ENCODE results near the gene IQGAP3.

DNA sequence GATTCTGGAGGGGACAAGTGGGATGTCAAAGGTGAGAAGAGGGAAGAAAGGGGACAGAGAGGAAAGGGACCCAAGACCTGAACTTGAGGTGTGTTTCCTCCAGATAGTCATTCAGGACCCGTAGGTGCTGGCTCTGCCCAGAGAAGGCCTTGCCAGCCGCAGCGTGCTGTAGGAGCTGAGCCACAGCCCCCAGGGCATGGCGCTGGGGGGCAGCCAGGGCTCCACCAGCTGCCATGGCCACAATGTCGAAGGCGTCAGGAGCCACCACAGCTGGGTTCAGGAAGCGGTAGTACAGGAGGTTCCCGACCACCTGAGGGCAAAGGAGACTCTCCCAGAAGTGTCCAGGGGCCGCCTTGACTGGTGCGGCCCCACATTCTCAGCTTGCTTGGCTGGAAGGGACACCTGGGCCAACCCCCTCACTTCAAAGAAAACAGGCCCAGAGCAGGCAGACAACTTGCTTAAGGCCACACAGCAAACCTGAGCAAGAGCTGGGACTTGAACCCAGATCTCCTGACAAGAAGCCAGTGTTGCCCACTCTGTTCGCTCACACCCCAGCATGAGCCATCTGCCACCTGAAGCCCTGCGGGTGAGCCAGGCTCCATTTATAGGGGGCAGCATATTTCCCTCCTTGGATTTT is 37.8 kb downstream of the IQGAP3 start:
- TF ChIP-seq RCOR1 (IDR thresholded peaks at IDR 0.05; ENCODE audit: low read depth, low read length) (no peak), TP53 (CRISPR knock-in tag; IDR thresholded peaks at IDR 0.05) (no peak)
